IMR-90 (cell line): Measurements from ENCODE around the gene PDZD2. TPM values are rescaled to one million over a fixed set of nuclear protein-coding genes. Genes with fewer than 3 reads are reported as not detected.

Source experiments
- ATAC-seq: fragments of 200-7000 bp; cut with Tn5 transposase; 2 replicates; pipeline ENCODE4 v1.9.1; 2020; ENCODE audit warnings: low read depth, mild to moderate bottlenecking, moderate library complexity
- BruUV-seq: library from RNA; stranded (reverse); fragments of 400-500 nt; replicated peaks from 2 replicates; lab custom pipeline; 2021; lab: Mats Ljungman, UMichigan
- CTCF ChIA-PET: fragments of 300-600 bp; formaldehyde crosslinking; extraction: SDS; loops from one replicate; lab custom pipeline; 2021; ENCODE audit warnings: antibody characterized with exemption; lab: Yijun Ruan, JAX
- POLR2A ChIA-PET: fragments of 300-600 bp; sonication (Branson Sonifier 250); formaldehyde crosslinking; loops from one replicate; lab custom pipeline; 2022; ENCODE audit warnings: antibody characterized with exemption; ENCODE audit not compliant: unreplicated experiment; lab: Charles Lee
- DNase-seq: peaks from one replicate; pipeline ENCODE4 v3.0.0; 2013
- H2AFZ ChIP-seq: replicated peaks from 2 replicates; pipeline ENCODE3; 2013; ENCODE audit warnings: low read length, mild to moderate bottlenecking; ENCODE audit not compliant: poor library complexity
- H2AK5ac ChIP-seq: 2 replicates; pipeline ENCODE4 v1.6.1; 2013; ENCODE audit warnings: low read depth, low read length, inconsistent platforms
- H2AK9ac ChIP-seq: replicated peaks from 2 replicates; pipeline ENCODE3; 2013; ENCODE audit warnings: mild to moderate bottlenecking, low read depth, low read length, moderate library complexity; ENCODE audit not compliant: poor library complexity
- H2BK120ac ChIP-seq: 2 replicates; pipeline ENCODE4 v1.6.1; 2013; ENCODE audit warnings: low read depth, low read length, inconsistent platforms
- H2BK15ac ChIP-seq: 3 replicates; pipeline ENCODE4 v1.6.1; 2013; ENCODE audit warnings: low read depth, low read length, inconsistent platforms
- H2BK20ac ChIP-seq: 2 replicates; pipeline ENCODE4 v1.6.1; 2013; ENCODE audit warnings: low read depth, mild to moderate bottlenecking, inconsistent platforms, low read length, moderate library complexity
- H2BK5ac ChIP-seq: 2 replicates; pipeline ENCODE4 v1.6.1; 2013; ENCODE audit warnings: mild to moderate bottlenecking, low read depth, low read length, inconsistent platforms; ENCODE audit not compliant: poor library complexity, severe bottlenecking
- H3K14ac ChIP-seq: replicated peaks from 2 replicates; pipeline ENCODE4 v1.6.1; 2013; ENCODE audit warnings: low read depth, low read length, inconsistent platforms
- H3K18ac ChIP-seq: 2 replicates; pipeline ENCODE4 v1.6.1; 2013; ENCODE audit warnings: low read depth, low read length, control low read depth
- H3K23ac ChIP-seq: 2 replicates; pipeline ENCODE4 v1.6.1; 2013; ENCODE audit warnings: low read depth, low read length, inconsistent platforms
- H3K27ac ChIP-seq: 2 replicates; pipeline ENCODE4 v1.5.1; 2013; ENCODE audit warnings: mild to moderate bottlenecking, control low read depth, low read length; ENCODE audit not compliant: insufficient read depth
- H3K27me3 ChIP-seq: 2 replicates; pipeline ENCODE4 v1.6.1; 2013; ENCODE audit warnings: low read length; ENCODE audit not compliant: control insufficient read depth, insufficient read depth
- H3K36me3 ChIP-seq: 2 replicates; pipeline ENCODE4 v1.6.1; 2013; ENCODE audit warnings: low read length, mixed read lengths; ENCODE audit not compliant: control insufficient read depth, insufficient read depth
- H3K4ac ChIP-seq: 2 replicates; pipeline ENCODE4 v1.6.1; 2013; ENCODE audit warnings: low read depth, low read length, inconsistent platforms
- H3K4me1 ChIP-seq: 2 replicates; pipeline ENCODE4 v1.6.1; 2013; ENCODE audit warnings: low read length, mixed read lengths; ENCODE audit not compliant: control insufficient read depth, insufficient read depth
- H3K4me2 ChIP-seq: 2 replicates; pipeline ENCODE4 v1.6.1; 2013; ENCODE audit warnings: low read depth, mild to moderate bottlenecking, control low read depth, low read length, moderate library complexity
- H3K4me3 ChIP-seq: 2 replicates; pipeline ENCODE4 v1.5.1; 2013; ENCODE audit warnings: low read depth, mild to moderate bottlenecking, control low read depth, low read length, moderate library complexity; ENCODE audit not compliant: insufficient read depth
- H3K56ac ChIP-seq: 2 replicates; pipeline ENCODE4 v1.6.1; 2013; ENCODE audit warnings: low read length, inconsistent platforms; ENCODE audit not compliant: insufficient read depth; ENCODE audit errors: extremely low read depth
- H3K79me1 ChIP-seq, 2 experiments: 2 replicates each; pipeline ENCODE4 v1.6.1; 2013; ENCODE audit warnings: low read length in 2 of 2, inconsistent platforms in 1 of 2, low read depth in 1 of 2
- H3K9ac ChIP-seq: 2 replicates; pipeline ENCODE4 v1.6.1; 2013; ENCODE audit warnings: low read depth, low read length, control low read depth
- H3K9me1 ChIP-seq: 2 replicates; pipeline ENCODE4 v1.6.1; 2013; ENCODE audit warnings: low read length, inconsistent platforms; ENCODE audit not compliant: insufficient read depth
- H3K9me3 ChIP-seq: 2 replicates; pipeline ENCODE4 v1.6.1; 2013; ENCODE audit warnings: low read length; ENCODE audit not compliant: control insufficient read depth, insufficient read depth
- H4K20me1 ChIP-seq: 2 replicates; pipeline ENCODE4 v1.6.1; 2013; ENCODE audit warnings: low read length, inconsistent platforms; ENCODE audit not compliant: insufficient read depth
- H4K5ac ChIP-seq: 2 replicates; pipeline ENCODE4 v1.6.1; 2013; ENCODE audit warnings: mild to moderate bottlenecking, low read depth, low read length, control low read depth
- H4K8ac ChIP-seq, 2 experiments: 2 replicates each; pipeline ENCODE4 v1.6.1; 2013; ENCODE audit warnings: low read depth in 2 of 2, low read length in 2 of 2, control low read depth in 1 of 2, inconsistent platforms in 1 of 2
- H4K91ac ChIP-seq: 2 replicates; pipeline ENCODE4 v1.6.1; 2013; ENCODE audit warnings: low read depth, low read length, inconsistent platforms; ENCODE audit not compliant: insufficient read depth
- CEBPB ChIP-seq: IDR thresholded peaks from 2 replicates; pipeline ENCODE4 v1.6.1; 2012; ENCODE audit warnings: low read depth, low read length, improper control_type of control experiment
- CHD1 ChIP-seq: IDR thresholded peaks from 2 replicates; pipeline ENCODE4 v1.6.1; 2012; ENCODE audit warnings: low read depth, low read length, improper control_type of control experiment
- CTCF ChIP-seq: conservative IDR thresholded peaks from 2 replicates; pipeline ENCODE4 v1.5.1; 2012; ENCODE audit warnings: mild to moderate bottlenecking, low read depth, low read length, improper control_type of control experiment
- FOS ChIP-seq: fragments of 150-350 bp; IDR thresholded peaks from 2 replicates; pipeline ENCODE4 v1.6.1; 2016; ENCODE audit warnings: low read depth, low read length
- MAFK ChIP-seq: IDR thresholded peaks from 2 replicates; pipeline ENCODE4 v1.6.1; 2012; ENCODE audit warnings: low read depth, low read length, improper control_type of control experiment
- MAZ ChIP-seq: IDR thresholded peaks from 2 replicates; pipeline ENCODE4 v1.6.1; 2012; ENCODE audit warnings: low read depth, mild to moderate bottlenecking, low read length, improper control_type of control experiment, moderate library complexity, borderline replicate concordance
- MXI1 ChIP-seq: IDR thresholded peaks from 2 replicates; pipeline ENCODE4 v1.6.1; 2012; ENCODE audit warnings: low read depth, mild to moderate bottlenecking, low read length, moderate library complexity, borderline replicate concordance
- NFE2L2 ChIP-seq: fragments of 150-350 bp; IDR thresholded peaks from 2 replicates; pipeline ENCODE4 v1.6.1; 2016; ENCODE audit warnings: low read depth, mild to moderate bottlenecking, low read length
- POLR2A ChIP-seq: IDR thresholded peaks from 2 replicates; pipeline ENCODE4 v1.6.1; 2012; ENCODE audit warnings: mild to moderate bottlenecking, low read depth, low read length
- RCOR1 ChIP-seq: IDR thresholded peaks from 2 replicates; pipeline ENCODE4 v1.6.1; 2012; ENCODE audit warnings: mild to moderate bottlenecking, low read length, improper control_type of control experiment; ENCODE audit not compliant: insufficient replicate concordance
- RFX5 ChIP-seq: IDR thresholded peaks from 2 replicates; pipeline ENCODE4 v1.8.0; 2012; ENCODE audit warnings: low read depth, mild to moderate bottlenecking, low read length, moderate library complexity
- SMC3 ChIP-seq: fragments of 150-350 bp; IDR thresholded peaks from 2 replicates; pipeline ENCODE4 v1.6.1; 2016; ENCODE audit warnings: low read depth, mild to moderate bottlenecking, antibody characterized with exemption, low read length, moderate library complexity
- WGBS, 2 experiments: methylation state at CpG; one replicate each; pipeline versions ENCODE4 v1.1.5 to v1.1.7; 2013; ENCODE audit warnings: missing lambda C conversion rate in 2 of 2; ENCODE audit not compliant: insufficient read length in 1 of 2; ENCODE audit errors: extremely low coverage in 2 of 2; 5-methylcytosine and 5-hydroxymethylcytosine counted together
- dilution Hi-C: fragments of 300-500 bp; cut with HindIII; formaldehyde crosslinking; loops from one replicate; pipeline ENCODE4 v1.14.3; 2018; ENCODE audit warnings: low sequenced_read_pairs; ENCODE audit not compliant: unreplicated experiment
- in situ Hi-C: fragments of 300-500 bp; cut with MboI; formaldehyde crosslinking; loops from 3 replicates; pipeline ENCODE4 v1.14.3; 2019; ENCODE audit warnings: low sequenced_read_pairs, inconsistent platforms, mixed read lengths
- intact Hi-C: fragments of 100-400 bp; cut with micrococcal nuclease; formaldehyde crosslinking; loops from 2 replicates; pipeline ENCODE4 v1.10.0; 2022
- polyA plus RNA-seq, 3 experiments: library from polyadenylated mRNA; depleted of rRNA; stranded (reverse); fragments of >200 nt; gene quantifications; 2 replicates each; pipeline ENCODE4 v1.2.3, GENCODE V29; 2012; ENCODE audit warnings: low replicate concordance in 1 of 3
- total RNA-seq: library from RNA; depleted of rRNA; stranded (reverse); fragments of >200 nt; gene quantifications from 2 replicates; pipeline ENCODE4 v1.2.3, GENCODE V29; 2012
- TF ChIP-seq, protein P1 (sequence below): fragments of 150-350 bp; IDR thresholded peaks from 2 replicates; pipeline ENCODE4 v1.6.1; 2017; ENCODE audit warnings: mild to moderate bottlenecking, antibody characterized with exemption, low read length, low read depth
- TF ChIP-seq, protein P2 (sequence below): fragments of 150-350 bp; IDR thresholded peaks from 2 replicates; pipeline ENCODE4 v1.6.1; 2016; ENCODE audit warnings: low read depth, mild to moderate bottlenecking, low read length, moderate library complexity, borderline replicate concordance

Gene PDZD2
- total and polyA plus RNA-seq, 2 of the 4 experiments (the other 2 are of a cell fraction), result under 0.01 to 0.02 TPM

- Histone ChIP-seq H3K56ac (no peak overlapping the region), H2BK5ac (no peak overlapping the region), H2AFZ (no peak overlapping the region), H4K8ac (no peak overlapping the region), H3K79me1 (no peaks in the 10 kb centered on the region), H2BK15ac (no peak overlapping the region), H4K20me1 (no peaks in the 10 kb centered on the region), H3K9ac (no peak overlapping the region), H3K4ac (no peak overlapping the region), H4K5ac (no peak overlapping the region), H4K91ac (no peak overlapping the region), H3K36me3 (no peaks in the 10 kb centered on the region), H3K27me3 (peaks cover 4% of the 10 kb centered on the region), H2AK5ac (no peak overlapping the region), H3K23ac (no peak overlapping the region), H2BK120ac (no peak overlapping the region), H3K18ac (no peak overlapping the region), H3K4me2 (no peak overlapping the region), H3K9me1 (no peaks in the 10 kb centered on the region), H3K4me1 (no peaks in the 10 kb centered on the region), H2BK20ac (no peak overlapping the region), H3K9me3 (no peaks in the 10 kb centered on the region), H3K27ac (no peak overlapping the region), H2AK9ac (no peak overlapping the region), H3K14ac (no peak overlapping the region), H3K4me3 (no peak overlapping the region)
- TF ChIP-seq POLR2A (no peak), CEBPB (no peak), MXI1 (no peak), RCOR1 (no peak), SMC3 (no peak), MAFK (no peak), RFX5 (no peak), FOS (no peak), MAZ (no peak), NFE2L2 (no peak), CHD1 (no peak), CTCF (no peak)
- TF ChIP-seq, protein P1, sequence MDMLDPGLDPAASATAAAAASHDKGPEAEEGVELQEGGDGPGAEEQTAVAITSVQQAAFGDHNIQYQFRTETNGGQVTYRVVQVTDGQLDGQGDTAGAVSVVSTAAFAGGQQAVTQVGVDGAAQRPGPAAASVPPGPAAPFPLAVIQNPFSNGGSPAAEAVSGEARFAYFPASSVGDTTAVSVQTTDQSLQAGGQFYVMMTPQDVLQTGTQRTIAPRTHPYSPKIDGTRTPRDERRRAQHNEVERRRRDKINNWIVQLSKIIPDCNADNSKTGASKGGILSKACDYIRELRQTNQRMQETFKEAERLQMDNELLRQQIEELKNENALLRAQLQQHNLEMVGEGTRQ, result no peak
- TF ChIP-seq, protein P2, sequence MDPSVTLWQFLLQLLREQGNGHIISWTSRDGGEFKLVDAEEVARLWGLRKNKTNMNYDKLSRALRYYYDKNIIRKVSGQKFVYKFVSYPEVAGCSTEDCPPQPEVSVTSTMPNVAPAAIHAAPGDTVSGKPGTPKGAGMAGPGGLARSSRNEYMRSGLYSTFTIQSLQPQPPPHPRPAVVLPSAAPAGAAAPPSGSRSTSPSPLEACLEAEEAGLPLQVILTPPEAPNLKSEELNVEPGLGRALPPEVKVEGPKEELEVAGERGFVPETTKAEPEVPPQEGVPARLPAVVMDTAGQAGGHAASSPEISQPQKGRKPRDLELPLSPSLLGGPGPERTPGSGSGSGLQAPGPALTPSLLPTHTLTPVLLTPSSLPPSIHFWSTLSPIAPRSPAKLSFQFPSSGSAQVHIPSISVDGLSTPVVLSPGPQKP, result no peak
- ATAC-seq (no peak), DNase-seq (no peak)
- in situ Hi-C loops, result no loop called here
- WGBS, 2 experiments, result no CpG with 5 or more reads among the region's 6 CpGs
- intact Hi-C loops, result no loop called here
- ChIA-PET POLR2A (no interaction called here), CTCF (no interaction called here)
- dilution Hi-C loops, result no loop called here
- no TSS peak for BruUV-seq
Measured at GRCh38 chr5:31688515-31689092, 49.7 kb downstream of the PDZD2 start.
